A549 (cell line): ENCODE results near the gene PTPRK. TPM values are rescaled to one million over a fixed set of nuclear protein-coding genes. Genes with fewer than 3 reads are reported as not detected.

Source experiments
- ATAC-seq, 2 experiments: fragments of 200-7000 bp in 1 of 2; fragments of >200 bp in 1 of 2; cut with Nextera tagmentation in 1 of 2; cut with Tn5 transposase in 1 of 2; 3 replicates each; pipeline versions ENCODE4 v1.8.0 to v1.9.1; 2018 to 2020; ENCODE audit warnings: mild to moderate bottlenecking in 1 of 2, moderate library complexity in 1 of 2
- CTCF ChIA-PET: fragments of 300-600 bp; sonication (Branson Sonifier 250); formaldehyde crosslinking; extraction: SDS; loops from one replicate; lab custom pipeline; 2021; ENCODE audit warnings: antibody characterized with exemption, inconsistent platforms; lab: Yijun Ruan, JAX
- POLR2A ChIA-PET: fragments of 350-600 bp; formaldehyde crosslinking; extraction: SDS; loops from one replicate; lab custom pipeline; 2021; ENCODE audit warnings: antibody characterized with exemption, inconsistent platforms; lab: Yijun Ruan, JAX
- DNase-seq, 2 experiments: peaks; one replicate each; pipeline versions ENCODE4 v3.0.0 to v3.0.0-alpha.2; 2011 to 2016; ENCODE audit warnings: low read depth in 1 of 2, low spot score in 1 of 2
- FAIRE-seq: peaks from 2 replicates; lab custom pipeline; 2011; peaks lifted over from hg19 to GRCh38; lab: Jason Lieb, UNC
- H3K27ac ChIP-seq, 2 experiments: fragments of >200 bp; sonication (Bioruptor Twin); formaldehyde crosslinking; 3 replicates each; pipeline ENCODE4 v1.5.1; 2016 to 2017
- H3K4me1 ChIP-seq: fragments of >200 bp; sonication (Bioruptor Twin); formaldehyde crosslinking; 3 replicates; pipeline ENCODE4 v1.6.1; 2016
- H3K4me2 ChIP-seq: fragments of >200 bp; sonication (Bioruptor Twin); formaldehyde crosslinking; 3 replicates; pipeline ENCODE4 v1.6.1; 2016
- H3K4me3 ChIP-seq: fragments of >200 bp; sonication (Bioruptor Twin); formaldehyde crosslinking; 3 replicates; pipeline ENCODE4 v1.5.1; 2016
- H3K9me3 ChIP-seq: fragments of >200 bp; sonication (Bioruptor Twin); formaldehyde crosslinking; 3 replicates; pipeline ENCODE4 v1.6.1; 2016
- BHLHE40 ChIP-seq: IDR thresholded peaks from 2 replicates; pipeline ENCODE4 v1.6.1; 2012; ENCODE audit warnings: low read depth, low read length, inconsistent platforms
- CBX2 ChIP-seq: fragments of 200-600 bp; sonication (generic); IDR thresholded peaks from 2 replicates; pipeline ENCODE4 v1.6.1; 2016; ENCODE audit warnings: low read depth, mild to moderate bottlenecking, borderline replicate concordance
- CBX8 ChIP-seq: fragments of 200-600 bp; sonication (generic); IDR thresholded peaks from 2 replicates; pipeline ENCODE4 v1.6.1; 2016
- CEBPB ChIP-seq, 2 experiments: fragments of >200 bp in 1 of 2; sonication (Bioruptor Twin) in 1 of 2; formaldehyde crosslinking in 1 of 2; IDR thresholded peaks; 2 replicates each; pipeline ENCODE4 v1.6.1; 2012 to 2016
- EHF ChIP-seq: fragments of 250-450 bp; sonication (Bioruptor Pico); IDR thresholded peaks from 2 replicates; pipeline ENCODE4 v1.5.0; 2020; ENCODE audit warnings: mild to moderate bottlenecking
- EHMT2 ChIP-seq: fragments of 200-600 bp; sonication (generic); IDR thresholded peaks from 2 replicates; pipeline ENCODE4 v1.6.1; 2016; ENCODE audit warnings: antibody characterized with exemption, low read depth, mild to moderate bottlenecking, moderate library complexity
- ELK1 ChIP-seq: fragments of 150-350 bp; IDR thresholded peaks from 2 replicates; pipeline ENCODE4 v1.6.1; 2014; ENCODE audit warnings: low read depth, mild to moderate bottlenecking, low read length
- ESRRA ChIP-seq: fragments of 150-350 bp; IDR thresholded peaks from 2 replicates; pipeline ENCODE4 v1.6.1; 2014; ENCODE audit warnings: mild to moderate bottlenecking, low read length, borderline replicate concordance
- FOSB ChIP-seq: fragments of 250-450 bp; sonication (Bioruptor Pico); IDR thresholded peaks from 2 replicates; pipeline ENCODE4 v1.5.0; 2020; ENCODE audit warnings: mild to moderate bottlenecking, moderate library complexity
- FOSL2 ChIP-seq, 2 experiments: fragments of 450-650 bp in 1 of 2; fragments of >200 bp in 1 of 2; sonication (Bioruptor Twin) in 1 of 2; formaldehyde crosslinking; IDR thresholded peaks; 2 replicates each; pipeline versions ENCODE4 v1.5.0 to v1.6.1; 2016 to 2020; ENCODE audit warnings: mild to moderate bottlenecking in 1 of 2, moderate library complexity in 1 of 2
- HMGXB4 ChIP-seq: fragments of 250-450 bp; sonication (Bioruptor Pico); IDR thresholded peaks from 2 replicates; pipeline ENCODE4 v1.5.0; 2021; ENCODE audit warnings: mild to moderate bottlenecking, moderate library complexity, borderline replicate concordance
- HOXB13 ChIP-seq: fragments of 250-450 bp; sonication (Bioruptor Pico); IDR thresholded peaks from 2 replicates; pipeline ENCODE4 v1.5.0; 2020; ENCODE audit warnings: low read depth, mild to moderate bottlenecking, moderate library complexity
- HOXB5 ChIP-seq: fragments of 250-450 bp; sonication (Bioruptor Pico); IDR thresholded peaks from 2 replicates; pipeline ENCODE4 v1.5.0; 2020; ENCODE audit warnings: mild to moderate bottlenecking, moderate library complexity
- JUN ChIP-seq, 2 experiments: fragments of >200 bp; sonication (Bioruptor Twin); formaldehyde crosslinking; IDR thresholded peaks; 2 replicates in 1 of 2; 3 replicates in 1 of 2; pipeline ENCODE4 v1.6.1; 2016 to 2017
- JUNB ChIP-seq: fragments of >200 bp; sonication (Bioruptor Twin); formaldehyde crosslinking; IDR thresholded peaks from 2 replicates; pipeline ENCODE4 v1.6.1; 2016
- KDM5A ChIP-seq: fragments of 200-600 bp; sonication (generic); IDR thresholded peaks from 2 replicates; pipeline ENCODE4 v1.6.1; 2016; ENCODE audit warnings: antibody characterized with exemption, mild to moderate bottlenecking
- MAFK ChIP-seq: fragments of 450-650 bp; IDR thresholded peaks from 2 replicates; pipeline ENCODE4 v1.6.1; 2014; ENCODE audit not compliant: partially characterized antibody
- NR3C1 ChIP-seq: fragments of >200 bp; sonication (Bioruptor Twin); formaldehyde crosslinking; IDR thresholded peaks from 3 replicates; pipeline ENCODE4 v1.6.1; 2017
- PBX3 ChIP-seq: IDR thresholded peaks from 2 replicates; pipeline ENCODE4 v1.6.1; 2012
- PHF8 ChIP-seq: fragments of 200-600 bp; sonication (generic); IDR thresholded peaks from 2 replicates; pipeline ENCODE4 v1.6.1; 2016; ENCODE audit warnings: low read depth, mild to moderate bottlenecking, antibody characterized with exemption, moderate library complexity, borderline replicate concordance
- POLR2A ChIP-seq: IDR thresholded peaks from 2 replicates; pipeline ENCODE4 v1.6.1; 2012; ENCODE audit warnings: mild to moderate bottlenecking, low read length
- POLR2AphosphoS2 ChIP-seq: conservative IDR thresholded peaks from 2 replicates; pipeline ENCODE4 v1.6.1; 2012; ENCODE audit warnings: low read length, improper control_type of control experiment, inconsistent platforms
- RARB ChIP-seq: fragments of 250-450 bp; sonication (Bioruptor Pico); IDR thresholded peaks from 2 replicates; pipeline ENCODE4 v1.8.0; 2021; ENCODE audit warnings: mild to moderate bottlenecking, moderate library complexity
- REST ChIP-seq: fragments of 200-600 bp; sonication (generic); IDR thresholded peaks from 2 replicates; pipeline ENCODE4 v1.6.1; 2016; ENCODE audit warnings: antibody characterized with exemption, mild to moderate bottlenecking, moderate library complexity
- RNF2 ChIP-seq: fragments of 200-600 bp; sonication (generic); IDR thresholded peaks from 2 replicates; pipeline ENCODE4 v1.6.1; 2016; ENCODE audit warnings: low read depth, mild to moderate bottlenecking, antibody characterized with exemption, moderate library complexity, borderline replicate concordance
- SMC3 ChIP-seq: fragments of >200 bp; sonication (Bioruptor Twin); formaldehyde crosslinking; IDR thresholded peaks from 3 replicates; pipeline ENCODE4 v1.6.1; 2018; ENCODE audit warnings: inconsistent platforms
- SREBF2 ChIP-seq: fragments of 450-650 bp; IDR thresholded peaks from 2 replicates; pipeline ENCODE4 v1.6.1; 2014; ENCODE audit warnings: mild to moderate bottlenecking, moderate library complexity
- ZFP36 ChIP-seq: fragments of 450-650 bp; IDR thresholded peaks from 2 replicates; pipeline ENCODE4 v1.6.1; 2014; ENCODE audit warnings: borderline replicate concordance; ENCODE audit not compliant: partially characterized antibody
- WGBS: methylation state at CpG from one replicate; pipeline ENCODE4 v1.1.6; 2017; ENCODE audit errors: missing lambda C conversion rate; 5-methylcytosine and 5-hydroxymethylcytosine counted together
- polyA plus RNA-seq, 4 experiments: library from polyadenylated mRNA; depleted of rRNA in 3 of 4; stranded (reverse); fragments of >200 nt; fragmentation: RNase III in 1 of 4; extraction: RNeasy Plus Mini Kit Qiagen cat#74134 plus additional on column Dnase treatment in 1 of 4; gene quantifications; 2 replicates in 3 of 4; 3 replicates in 1 of 4; pipeline ENCODE4 v1.2.3, GENCODE V29; 2011 to 2017
- TF ChIP-seq, protein P1 (sequence below): fragments of >200 bp; sonication (Bioruptor Twin); formaldehyde crosslinking; IDR thresholded peaks from 2 replicates; pipeline ENCODE4 v1.6.1; 2016
- TF ChIP-seq, protein P2 (sequence below): IDR thresholded peaks from 2 replicates; pipeline ENCODE4 v1.6.1; 2012
- TF ChIP-seq, protein P3 (sequence below): fragments of >200 bp; sonication (Bioruptor Twin); formaldehyde crosslinking; IDR thresholded peaks from 3 replicates; pipeline ENCODE4 v1.6.1; 2016

PTPRK gene
- polyA plus RNA-seq, 2 of the 4 experiments (the other 2 are of a cell fraction) = 14.4 to 16.1 TPM

DNA sequence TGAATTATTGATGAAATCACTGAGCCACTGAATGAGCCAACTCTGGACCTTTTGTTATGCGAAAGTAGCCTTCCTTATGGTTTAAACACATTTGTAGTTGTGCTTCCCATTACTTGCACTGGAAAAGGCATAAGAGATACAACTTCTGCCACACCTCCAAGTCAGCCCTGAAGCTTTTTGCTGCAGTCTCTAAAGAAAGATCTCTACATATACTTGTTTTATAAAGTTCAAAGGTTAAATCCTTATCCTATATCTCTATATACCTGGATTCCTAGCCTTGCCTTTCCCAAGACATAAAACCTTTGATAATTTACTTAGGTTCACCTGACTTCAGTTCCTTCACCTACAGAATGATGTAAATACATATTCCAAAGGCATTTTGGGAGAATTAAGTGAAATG is 132.0 kb downstream of the PTPRK start:
- FAIRE-seq (no peak), DNase-seq (no peak), ATAC-seq (no peak)
- Histone ChIP-seq H3K4me3 (no peak overlapping the region), H3K27ac (no peak overlapping the region), H3K4me2 (no peak overlapping the region), H3K9me3 (no peaks in the 10 kb centered on the region), H3K4me1 (no peaks in the 10 kb centered on the region)
- WGBS = 0% methylated on average over 1 of the region's 1 CpG
- ChIA-PET POLR2A (no interaction called here), CTCF (no interaction called here)
- TF ChIP-seq, protein P1, sequence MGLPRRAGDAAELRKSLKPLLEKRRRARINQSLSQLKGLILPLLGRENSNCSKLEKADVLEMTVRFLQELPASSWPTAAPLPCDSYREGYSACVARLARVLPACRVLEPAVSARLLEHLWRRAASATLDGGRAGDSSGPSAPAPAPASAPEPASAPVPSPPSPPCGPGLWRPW = no peak
- TF ChIP-seq FOSB (no peak), HOXB13 (CRISPR knock-in tag) (no peak), CBX8 (no peak), ZFP36 (no peak), RARB (CRISPR knock-in tag) (no peak), REST (no peak), HOXB5 (CRISPR knock-in tag) (no peak), PBX3 (no peak), HMGXB4 (no peak), NR3C1 (no peak), JUN (IDR thresholded peaks at IDR 0.05) (no peak), PHF8 (no peak), BHLHE40 (no peak), KDM5A (no peak), SMC3 (no peak), CEBPB (IDR thresholded peaks at IDR 0.05) (no peak), RNF2 (no peak)
- TF ChIP-seq, protein P2, sequence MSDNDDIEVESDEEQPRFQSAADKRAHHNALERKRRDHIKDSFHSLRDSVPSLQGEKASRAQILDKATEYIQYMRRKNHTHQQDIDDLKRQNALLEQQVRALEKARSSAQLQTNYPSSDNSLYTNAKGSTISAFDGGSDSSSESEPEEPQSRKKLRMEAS = no peak

DNA sequence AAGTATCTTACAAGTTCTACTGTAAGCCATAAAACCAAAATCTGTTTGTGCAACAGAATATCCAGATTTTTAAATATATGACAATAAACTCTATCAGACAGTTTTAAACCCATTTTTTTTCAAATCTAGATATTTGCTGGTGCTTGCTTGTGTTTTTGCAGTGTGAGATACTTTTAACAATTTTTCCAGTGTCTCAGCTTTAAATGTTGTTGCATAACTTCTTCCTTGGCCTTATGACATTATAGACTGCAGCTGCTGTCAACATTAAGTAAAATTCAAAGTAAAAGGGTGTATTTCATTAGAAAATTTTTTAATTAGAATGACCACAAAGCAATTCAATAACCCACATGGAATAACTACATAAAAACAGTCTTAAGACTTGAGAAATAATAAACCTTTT is 139.5 kb downstream of the PTPRK start:
- ChIA-PET CTCF (no interaction called here), POLR2A (no interaction called here)
- Histone ChIP-seq H3K27ac (no peak overlapping the region), H3K4me2 (no peak overlapping the region), H3K9me3 (peaks cover 16% of the 10 kb centered on the region), H3K4me3 (no peak overlapping the region), H3K4me1 (no peaks in the 10 kb centered on the region)
- FAIRE-seq (no peak), DNase-seq (no peak), ATAC-seq (no peak)
- no peak for TF ChIP-seq RARB (CRISPR knock-in tag)
- TF ChIP-seq EHF = no peak
- no peak for TF ChIP-seq JUN (IDR thresholded peaks at IDR 0.05)
- TF ChIP-seq KDM5A = no peak
- TF ChIP-seq SREBF2 = no peak
- no peak for TF ChIP-seq FOSL2 (IDR thresholded peaks at IDR 0.05)
- no peak for TF ChIP-seq FOSL2 (CRISPR knock-in tag; IDR thresholded peaks at IDR 0.05)
- no peak for TF ChIP-seq FOSB
- no peak for TF ChIP-seq CBX2
- no peak for TF ChIP-seq JUNB
- TF ChIP-seq POLR2A = no peak
- TF ChIP-seq, protein P3, sequence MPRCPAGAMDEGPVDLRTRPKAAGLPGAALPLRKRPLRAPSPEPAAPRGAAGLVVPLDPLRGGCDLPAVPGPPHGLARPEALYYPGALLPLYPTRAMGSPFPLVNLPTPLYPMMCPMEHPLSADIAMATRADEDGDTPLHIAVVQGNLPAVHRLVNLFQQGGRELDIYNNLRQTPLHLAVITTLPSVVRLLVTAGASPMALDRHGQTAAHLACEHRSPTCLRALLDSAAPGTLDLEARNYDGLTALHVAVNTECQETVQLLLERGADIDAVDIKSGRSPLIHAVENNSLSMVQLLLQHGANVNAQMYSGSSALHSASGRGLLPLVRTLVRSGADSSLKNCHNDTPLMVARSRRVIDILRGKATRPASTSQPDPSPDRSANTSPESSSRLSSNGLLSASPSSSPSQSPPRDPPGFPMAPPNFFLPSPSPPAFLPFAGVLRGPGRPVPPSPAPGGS = no peak
- TF ChIP-seq CBX8 = no peak
- TF ChIP-seq MAFK = no peak
- TF ChIP-seq NR3C1 = no peak
- no peak for TF ChIP-seq POLR2AphosphoS2
- TF ChIP-seq EHMT2 = no peak
- no peak for TF ChIP-seq ELK1
- TF ChIP-seq ESRRA = no peak
